Measurements from ENCODE around the gene NME4.

DNA sequence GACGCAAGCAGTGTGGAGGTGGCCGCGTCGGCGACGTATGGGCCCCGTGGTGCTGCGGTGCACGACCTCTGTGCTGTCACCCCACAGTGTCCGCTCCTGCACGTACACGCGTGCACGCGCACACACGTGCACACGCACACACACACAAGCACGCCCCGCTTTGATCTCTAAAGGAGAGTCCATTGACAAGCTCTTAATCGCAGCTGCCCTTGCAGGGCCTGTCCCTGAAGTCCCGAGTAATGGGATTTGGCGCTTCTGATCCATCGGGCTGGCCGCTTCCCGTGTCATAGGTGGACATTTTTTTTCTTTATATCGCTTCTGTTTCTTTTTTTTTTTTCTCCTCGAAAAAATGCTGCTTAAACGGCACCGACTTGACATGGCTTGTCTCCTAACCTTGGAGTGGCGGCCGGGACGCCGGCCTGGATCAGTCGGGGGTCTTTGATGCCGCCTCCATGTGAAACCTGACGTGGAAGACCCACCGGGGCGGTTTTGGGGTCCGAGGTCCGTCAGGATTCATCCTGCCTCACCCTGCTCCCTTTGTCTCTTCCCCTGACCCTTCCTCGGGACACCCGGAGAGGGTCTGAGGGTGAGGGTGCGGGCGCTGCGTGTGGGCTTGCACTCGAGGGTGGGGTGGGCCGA lies 36.2 kb upstream of the NME4 start:
- TF ChIP-seq, protein P1, sequence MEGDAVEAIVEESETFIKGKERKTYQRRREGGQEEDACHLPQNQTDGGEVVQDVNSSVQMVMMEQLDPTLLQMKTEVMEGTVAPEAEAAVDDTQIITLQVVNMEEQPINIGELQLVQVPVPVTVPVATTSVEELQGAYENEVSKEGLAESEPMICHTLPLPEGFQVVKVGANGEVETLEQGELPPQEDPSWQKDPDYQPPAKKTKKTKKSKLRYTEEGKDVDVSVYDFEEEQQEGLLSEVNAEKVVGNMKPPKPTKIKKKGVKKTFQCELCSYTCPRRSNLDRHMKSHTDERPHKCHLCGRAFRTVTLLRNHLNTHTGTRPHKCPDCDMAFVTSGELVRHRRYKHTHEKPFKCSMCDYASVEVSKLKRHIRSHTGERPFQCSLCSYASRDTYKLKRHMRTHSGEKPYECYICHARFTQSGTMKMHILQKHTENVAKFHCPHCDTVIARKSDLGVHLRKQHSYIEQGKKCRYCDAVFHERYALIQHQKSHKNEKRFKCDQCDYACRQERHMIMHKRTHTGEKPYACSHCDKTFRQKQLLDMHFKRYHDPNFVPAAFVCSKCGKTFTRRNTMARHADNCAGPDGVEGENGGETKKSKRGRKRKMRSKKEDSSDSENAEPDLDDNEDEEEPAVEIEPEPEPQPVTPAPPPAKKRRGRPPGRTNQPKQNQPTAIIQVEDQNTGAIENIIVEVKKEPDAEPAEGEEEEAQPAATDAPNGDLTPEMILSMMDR (IDR thresholded peaks at IDR 0.05; ENCODE audit: insufficient read depth, low read length) = no peak
- TF ChIP-seq POLR2AphosphoS5 (IDR thresholded peaks at IDR 0.05; ENCODE audit: low read depth) (no peak), SPI1 (IDR thresholded peaks at IDR 0.05; ENCODE audit: borderline replicate concordance, low read depth) (no peak), GABPA (IDR thresholded peaks at IDR 0.05; ENCODE audit: low read depth) (no peak)
- TF ChIP-seq, protein P2, sequence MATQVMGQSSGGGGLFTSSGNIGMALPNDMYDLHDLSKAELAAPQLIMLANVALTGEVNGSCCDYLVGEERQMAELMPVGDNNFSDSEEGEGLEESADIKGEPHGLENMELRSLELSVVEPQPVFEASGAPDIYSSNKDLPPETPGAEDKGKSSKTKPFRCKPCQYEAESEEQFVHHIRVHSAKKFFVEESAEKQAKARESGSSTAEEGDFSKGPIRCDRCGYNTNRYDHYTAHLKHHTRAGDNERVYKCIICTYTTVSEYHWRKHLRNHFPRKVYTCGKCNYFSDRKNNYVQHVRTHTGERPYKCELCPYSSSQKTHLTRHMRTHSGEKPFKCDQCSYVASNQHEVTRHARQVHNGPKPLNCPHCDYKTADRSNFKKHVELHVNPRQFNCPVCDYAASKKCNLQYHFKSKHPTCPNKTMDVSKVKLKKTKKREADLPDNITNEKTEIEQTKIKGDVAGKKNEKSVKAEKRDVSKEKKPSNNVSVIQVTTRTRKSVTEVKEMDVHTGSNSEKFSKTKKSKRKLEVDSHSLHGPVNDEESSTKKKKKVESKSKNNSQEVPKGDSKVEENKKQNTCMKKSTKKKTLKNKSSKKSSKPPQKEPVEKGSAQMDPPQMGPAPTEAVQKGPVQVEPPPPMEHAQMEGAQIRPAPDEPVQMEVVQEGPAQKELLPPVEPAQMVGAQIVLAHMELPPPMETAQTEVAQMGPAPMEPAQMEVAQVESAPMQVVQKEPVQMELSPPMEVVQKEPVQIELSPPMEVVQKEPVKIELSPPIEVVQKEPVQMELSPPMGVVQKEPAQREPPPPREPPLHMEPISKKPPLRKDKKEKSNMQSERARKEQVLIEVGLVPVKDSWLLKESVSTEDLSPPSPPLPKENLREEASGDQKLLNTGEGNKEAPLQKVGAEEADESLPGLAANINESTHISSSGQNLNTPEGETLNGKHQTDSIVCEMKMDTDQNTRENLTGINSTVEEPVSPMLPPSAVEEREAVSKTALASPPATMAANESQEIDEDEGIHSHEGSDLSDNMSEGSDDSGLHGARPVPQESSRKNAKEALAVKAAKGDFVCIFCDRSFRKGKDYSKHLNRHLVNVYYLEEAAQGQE (IDR thresholded peaks at IDR 0.05; ENCODE audit: insufficient replicate concordance, low read depth) = no peak

Measured in HL-60 (cell line).